ENCODE results near the gene LAMC2.

The LAMC2 gene

DNA sequence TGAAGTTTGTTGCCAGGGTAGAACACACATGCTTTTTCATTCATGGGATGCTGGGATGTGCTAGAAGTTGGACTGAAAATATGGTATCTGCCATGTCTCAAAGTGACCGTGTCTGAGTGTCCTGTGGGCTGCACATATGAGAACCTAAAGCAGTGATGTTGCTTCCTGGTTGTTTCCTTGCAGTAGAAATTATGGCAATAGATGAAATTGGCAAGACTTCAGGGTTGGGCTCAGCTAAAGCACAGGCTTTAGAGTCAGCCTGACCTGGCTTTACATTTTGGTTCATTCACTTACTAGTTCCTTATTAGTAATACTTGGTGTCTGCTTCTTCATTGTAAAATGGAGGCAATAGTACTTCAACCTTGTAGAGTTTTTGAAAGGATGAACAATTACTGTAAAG is 2.2 kb downstream of the LAMC2 start:
- no peaks in the 10 kb centered on the region for H3K36me3 Mint-ChIP-seq (ENCODE audit: low read depth)
- DNase-seq = no peak
- H3K9me3 Mint-ChIP-seq = no peaks in the 10 kb centered on the region
- no peak overlapping the region for H3K27ac Mint-ChIP-seq
- H3K4me1 Mint-ChIP-seq (ENCODE audit: low read depth) = peaks cover 5% of the 10 kb centered on the region
- H3K4me3 Mint-ChIP-seq = no peak overlapping the region
- peaks cover 43% of the 10 kb centered on the region for H3K27me3 Mint-ChIP-seq

DNA sequence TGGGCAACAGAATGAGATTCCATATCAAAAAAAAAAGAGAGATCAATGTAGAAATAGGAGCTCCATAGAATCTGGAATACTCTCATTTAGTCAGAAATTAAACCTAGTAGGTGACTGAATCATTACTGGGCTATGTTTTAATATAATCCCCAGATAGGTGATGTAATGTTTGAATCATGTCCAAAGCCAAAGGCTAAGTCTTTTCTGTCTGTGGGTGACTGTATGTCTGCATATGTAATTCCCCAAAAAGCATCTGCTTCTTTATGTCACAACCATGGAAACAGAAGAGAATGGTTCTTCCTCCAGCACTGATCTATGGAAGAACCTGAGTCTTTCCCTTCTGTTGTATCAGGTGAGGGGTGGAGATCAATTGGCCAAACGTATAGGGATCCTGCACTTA is 5.8 kb downstream of the LAMC2 start:
- Mint-ChIP-seq H3K4me3 (no peak overlapping the region), H3K27me3 (peaks cover 20% of the 10 kb centered on the region), H3K36me3 (ENCODE audit: low read depth) (no peaks in the 10 kb centered on the region), H3K9me3 (no peaks in the 10 kb centered on the region), H3K4me1 (ENCODE audit: low read depth) (peaks cover 12% of the 10 kb centered on the region), H3K27ac (no peak overlapping the region)
- DNase-seq = no peak

- H3K27ac Mint-ChIP-seq = no peak overlapping the region
- no peaks in the 10 kb centered on the region for H3K9me3 Mint-ChIP-seq
- peaks cover 12% of the 10 kb centered on the region for H3K4me1 Mint-ChIP-seq (ENCODE audit: low read depth)
- H3K4me3 Mint-ChIP-seq = no peak overlapping the region
- DNase-seq = no peak
- no peaks in the 10 kb centered on the region for H3K36me3 Mint-ChIP-seq (ENCODE audit: low read depth)
- peaks cover 15% of the 10 kb centered on the region for H3K27me3 Mint-ChIP-seq
These were observed 8.0 kb downstream of the LAMC2 start for GRCh38 chr1:183193963-183194525.

GRCh38 chr1:183194527-183195141 is 8.6 kb downstream of the LAMC2 start:
- Mint-ChIP-seq H3K4me1 (ENCODE audit: low read depth) (peaks cover 12% of the 10 kb centered on the region), H3K4me3 (no peak overlapping the region), H3K27ac (peak overlapping the region; percentile 70), H3K27me3 (peaks cover 15% of the 10 kb centered on the region), H3K36me3 (ENCODE audit: low read depth) (no peaks in the 10 kb centered on the region), H3K9me3 (no peaks in the 10 kb centered on the region)
- no peak for DNase-seq

GRCh38 chr1:183195142-183195574 is 9.1 kb downstream of the LAMC2 start:
- Mint-ChIP-seq H3K9me3 (no peaks in the 10 kb centered on the region), H3K36me3 (ENCODE audit: low read depth) (no peaks in the 10 kb centered on the region), H3K27me3 (peaks cover 16% of the 10 kb centered on the region), H3K4me3 (no peak overlapping the region), H3K4me1 (ENCODE audit: low read depth) (peaks cover 12% of the 10 kb centered on the region), H3K27ac (peak overlapping the region; percentile 70)
- DNase-seq = no peak

GRCh38 chr1:183197762-183198161 is 11.7 kb downstream of the LAMC2 start:
- Mint-ChIP-seq H3K4me1 (ENCODE audit: low read depth) (peaks cover 12% of the 10 kb centered on the region), H3K4me3 (no peak overlapping the region), H3K27ac (no peak overlapping the region), H3K27me3 (peaks cover 25% of the 10 kb centered on the region), H3K9me3 (no peaks in the 10 kb centered on the region), H3K36me3 (ENCODE audit: low read depth) (no peaks in the 10 kb centered on the region)
- DNase-seq = no peak

DNA sequence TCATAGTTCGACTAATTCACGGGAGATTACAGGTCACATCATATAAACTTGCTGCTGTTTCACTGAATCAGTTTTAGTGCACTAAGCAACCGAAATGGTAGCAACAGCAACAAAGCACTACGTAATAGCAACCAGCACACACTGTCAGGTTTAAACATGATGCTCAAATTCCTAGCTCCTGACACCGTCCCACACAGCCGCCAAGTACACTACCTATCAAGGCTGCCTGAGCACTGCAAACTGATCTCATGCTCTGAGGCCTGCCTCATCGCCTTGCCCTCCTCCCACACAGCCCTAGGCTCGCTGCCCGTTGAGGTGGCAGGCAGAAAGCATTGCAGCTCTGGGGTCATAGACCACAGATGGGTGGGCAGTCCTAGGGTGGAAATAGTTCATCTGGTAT is 12.4 kb downstream of the LAMC2 start:
- Mint-ChIP-seq H3K4me3 (no peak overlapping the region), H3K27ac (no peak overlapping the region), H3K9me3 (no peaks in the 10 kb centered on the region), H3K27me3 (peaks cover 25% of the 10 kb centered on the region), H3K4me1 (ENCODE audit: low read depth) (peaks cover 12% of the 10 kb centered on the region), H3K36me3 (ENCODE audit: low read depth) (no peaks in the 10 kb centered on the region)
- no peak for DNase-seq

DNA sequence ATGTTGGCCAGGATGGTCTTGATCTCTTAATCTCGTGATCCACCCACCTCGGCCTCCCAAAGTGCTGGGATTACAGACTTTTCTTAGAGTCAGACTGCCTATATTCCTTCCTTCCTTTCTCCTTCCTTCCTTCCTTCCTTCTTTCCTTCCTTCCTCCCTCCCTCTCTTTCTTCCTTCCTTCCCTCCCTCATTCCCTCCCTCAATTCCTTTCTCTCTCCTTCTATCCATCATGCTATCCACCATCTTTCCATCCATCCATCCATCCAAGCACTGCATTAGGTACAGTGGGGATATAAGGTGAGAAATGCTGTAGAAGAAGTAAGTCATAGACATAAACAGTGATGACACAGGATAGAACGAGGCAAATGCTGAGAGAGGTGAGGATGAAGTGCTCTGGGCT is 13.2 kb downstream of the LAMC2 start:
- Mint-ChIP-seq H3K4me3 (no peak overlapping the region), H3K36me3 (ENCODE audit: low read depth) (no peaks in the 10 kb centered on the region), H3K27ac (no peak overlapping the region), H3K4me1 (ENCODE audit: low read depth) (peaks cover 12% of the 10 kb centered on the region), H3K27me3 (peaks cover 25% of the 10 kb centered on the region), H3K9me3 (no peaks in the 10 kb centered on the region)
- DNase-seq = no peak

GRCh38 chr1:183200451-183200850 is 14.4 kb downstream of the LAMC2 start:
- peaks cover 27% of the 10 kb centered on the region for H3K27me3 Mint-ChIP-seq
- no peaks in the 10 kb centered on the region for H3K9me3 Mint-ChIP-seq

DNA sequence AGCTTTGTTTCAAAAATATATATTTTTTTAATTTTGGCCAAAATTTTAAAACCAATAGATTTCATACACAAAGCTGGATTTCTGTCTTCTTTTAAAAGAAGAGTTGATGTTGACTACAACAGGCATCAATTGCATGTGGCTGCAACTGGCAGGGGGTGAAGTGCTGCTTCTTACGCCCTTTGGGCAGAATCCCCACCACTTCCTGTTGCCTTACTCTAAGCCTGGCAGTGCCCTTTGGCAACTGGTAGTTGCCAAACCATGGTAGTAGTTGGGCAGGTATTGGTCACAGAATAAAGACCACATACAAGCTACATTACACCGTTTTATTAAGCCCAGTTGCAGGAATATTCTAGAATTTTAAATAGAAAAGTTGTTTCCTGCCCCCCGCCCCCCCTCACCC is 17.0 kb downstream of the LAMC2 start:
- Mint-ChIP-seq H3K9me3 (no peaks in the 10 kb centered on the region), H3K4me1 (ENCODE audit: low read depth) (no peaks in the 10 kb centered on the region)

More at GRCh38 chr1:183200451-183200850, 14.4 kb downstream of the LAMC2 start:
- DNase-seq = no peak
- peaks cover 2% of the 10 kb centered on the region for H3K4me1 Mint-ChIP-seq (ENCODE audit: low read depth)
- H3K36me3 Mint-ChIP-seq (ENCODE audit: low read depth) = no peaks in the 10 kb centered on the region
- no peak overlapping the region for H3K4me3 Mint-ChIP-seq
- H3K27ac Mint-ChIP-seq = no peak overlapping the region

GRCh38 chr1:183205196-183205781 is 19.2 kb downstream of the LAMC2 start:
- Mint-ChIP-seq H3K36me3 (ENCODE audit: low read depth) (no peaks in the 10 kb centered on the region), H3K4me3 (no peak overlapping the region), H3K27me3 (peaks cover 13% of the 10 kb centered on the region), H3K4me1 (ENCODE audit: low read depth) (no peaks in the 10 kb centered on the region), H3K9me3 (no peaks in the 10 kb centered on the region), H3K27ac (no peak overlapping the region)
- DNase-seq = no peak

More for the DNA sequence above, 17.0 kb downstream of the LAMC2 start:
- Mint-ChIP-seq H3K4me3 (no peak overlapping the region), H3K27ac (no peak overlapping the region), H3K27me3 (peaks cover 25% of the 10 kb centered on the region), H3K36me3 (ENCODE audit: low read depth) (no peaks in the 10 kb centered on the region)
- no peak for DNase-seq

- Mint-ChIP-seq H3K4me3 (no peak overlapping the region), H3K4me1 (ENCODE audit: low read depth) (no peaks in the 10 kb centered on the region), H3K27me3 (peaks cover 3% of the 10 kb centered on the region), H3K27ac (no peak overlapping the region), H3K9me3 (no peaks in the 10 kb centered on the region), H3K36me3 (ENCODE audit: low read depth) (no peaks in the 10 kb centered on the region)
- no peak for DNase-seq
These were observed 20.6 kb downstream of the LAMC2 start for GRCh38 chr1:183206538-183207122.

DNA sequence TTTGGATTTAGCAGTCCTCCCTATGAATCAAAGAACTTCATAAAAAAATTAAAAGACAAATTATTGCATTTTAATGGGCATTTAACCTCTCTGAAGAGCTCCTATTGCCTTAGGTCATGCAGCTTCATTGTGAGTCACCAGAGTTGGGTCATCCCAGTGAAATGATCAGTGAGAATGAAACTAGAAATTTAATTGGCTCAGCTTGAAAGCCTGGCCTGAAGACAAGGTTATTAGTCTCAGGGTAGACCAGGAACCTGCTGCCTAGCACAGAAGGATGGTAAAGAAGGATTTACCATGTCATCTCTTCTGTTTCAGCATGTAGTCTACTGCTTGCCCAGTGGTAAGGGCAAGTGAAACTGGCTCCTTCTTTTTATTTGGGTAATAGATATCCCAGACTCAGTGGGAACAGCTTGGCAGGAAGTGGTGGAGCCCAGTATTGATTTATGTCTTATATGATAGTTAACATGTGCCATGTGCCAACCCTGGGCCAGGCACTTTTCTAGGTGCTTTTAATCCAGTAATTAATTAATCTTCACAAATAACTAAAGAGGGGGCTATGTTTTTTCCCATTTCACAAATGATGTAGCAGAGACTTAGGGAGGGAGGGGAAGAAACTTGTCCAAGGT is 23.6 kb downstream of the LAMC2 start:
- no peaks in the 10 kb centered on the region for H3K4me1 Mint-ChIP-seq (ENCODE audit: low read depth)
- H3K27me3 Mint-ChIP-seq = peaks cover 3% of the 10 kb centered on the region
- H3K9me3 Mint-ChIP-seq = no peaks in the 10 kb centered on the region
- no peak for DNase-seq
- no peak overlapping the region for H3K27ac Mint-ChIP-seq
- no peaks in the 10 kb centered on the region for H3K36me3 Mint-ChIP-seq (ENCODE audit: low read depth)
- H3K4me3 Mint-ChIP-seq = no peak overlapping the region

- Mint-ChIP-seq H3K27ac (no peak overlapping the region), H3K36me3 (ENCODE audit: low read depth) (no peaks in the 10 kb centered on the region), H3K9me3 (no peaks in the 10 kb centered on the region), H3K4me1 (ENCODE audit: low read depth) (no peaks in the 10 kb centered on the region), H3K27me3 (no peaks in the 10 kb centered on the region), H3K4me3 (no peak overlapping the region)
- no peak for DNase-seq
These were observed 24.6 kb downstream of the LAMC2 start for GRCh38 chr1:183210681-183211080.

GRCh38 chr1:183212870-183213269 is 26.8 kb downstream of the LAMC2 start:
- H3K36me3 Mint-ChIP-seq (ENCODE audit: low read depth) = no peaks in the 10 kb centered on the region
- H3K9me3 Mint-ChIP-seq = no peaks in the 10 kb centered on the region
- peaks cover 1% of the 10 kb centered on the region for H3K4me1 Mint-ChIP-seq (ENCODE audit: low read depth)
- no peak overlapping the region for H3K4me3 Mint-ChIP-seq
- no peak overlapping the region for H3K27ac Mint-ChIP-seq
- DNase-seq = no peak
- no peaks in the 10 kb centered on the region for H3K27me3 Mint-ChIP-seq
